ENCODE measurements around the gene CELA1.

Gene CELA1

DNA sequence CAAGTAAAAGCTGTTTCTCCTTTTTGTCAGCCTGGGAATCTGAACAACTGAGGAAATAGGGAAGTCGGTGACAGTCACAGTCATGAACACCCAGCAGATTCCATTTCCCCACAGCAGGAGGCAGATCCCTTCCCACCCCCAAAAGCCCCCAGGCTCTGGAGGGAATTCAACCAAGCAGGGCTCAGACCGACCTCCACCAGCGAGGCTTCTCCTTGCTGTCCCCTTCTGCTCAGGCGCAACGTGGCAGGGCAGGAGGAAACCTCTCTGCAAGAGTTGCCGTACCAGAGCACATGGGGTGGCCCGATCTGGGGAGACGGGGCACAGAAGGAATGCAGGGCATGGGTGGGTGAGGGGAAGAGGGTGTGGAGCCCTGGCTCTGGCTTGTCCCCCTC lies 44.4 kb upstream of the CELA1 start:
- TF ChIP-seq, protein P1, sequence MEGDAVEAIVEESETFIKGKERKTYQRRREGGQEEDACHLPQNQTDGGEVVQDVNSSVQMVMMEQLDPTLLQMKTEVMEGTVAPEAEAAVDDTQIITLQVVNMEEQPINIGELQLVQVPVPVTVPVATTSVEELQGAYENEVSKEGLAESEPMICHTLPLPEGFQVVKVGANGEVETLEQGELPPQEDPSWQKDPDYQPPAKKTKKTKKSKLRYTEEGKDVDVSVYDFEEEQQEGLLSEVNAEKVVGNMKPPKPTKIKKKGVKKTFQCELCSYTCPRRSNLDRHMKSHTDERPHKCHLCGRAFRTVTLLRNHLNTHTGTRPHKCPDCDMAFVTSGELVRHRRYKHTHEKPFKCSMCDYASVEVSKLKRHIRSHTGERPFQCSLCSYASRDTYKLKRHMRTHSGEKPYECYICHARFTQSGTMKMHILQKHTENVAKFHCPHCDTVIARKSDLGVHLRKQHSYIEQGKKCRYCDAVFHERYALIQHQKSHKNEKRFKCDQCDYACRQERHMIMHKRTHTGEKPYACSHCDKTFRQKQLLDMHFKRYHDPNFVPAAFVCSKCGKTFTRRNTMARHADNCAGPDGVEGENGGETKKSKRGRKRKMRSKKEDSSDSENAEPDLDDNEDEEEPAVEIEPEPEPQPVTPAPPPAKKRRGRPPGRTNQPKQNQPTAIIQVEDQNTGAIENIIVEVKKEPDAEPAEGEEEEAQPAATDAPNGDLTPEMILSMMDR (IDR thresholded peaks at IDR 0.05; ENCODE audit: low read depth, low read length, missing control alignments) = no peak
- no peak for DNase-seq (ENCODE audit: extremely low read depth, low read depth)
- H3K4me3 ChIP-seq (replicated peaks; ENCODE audit: low read depth, low read length) = peak overlapping the region; percentile 51

DNA sequence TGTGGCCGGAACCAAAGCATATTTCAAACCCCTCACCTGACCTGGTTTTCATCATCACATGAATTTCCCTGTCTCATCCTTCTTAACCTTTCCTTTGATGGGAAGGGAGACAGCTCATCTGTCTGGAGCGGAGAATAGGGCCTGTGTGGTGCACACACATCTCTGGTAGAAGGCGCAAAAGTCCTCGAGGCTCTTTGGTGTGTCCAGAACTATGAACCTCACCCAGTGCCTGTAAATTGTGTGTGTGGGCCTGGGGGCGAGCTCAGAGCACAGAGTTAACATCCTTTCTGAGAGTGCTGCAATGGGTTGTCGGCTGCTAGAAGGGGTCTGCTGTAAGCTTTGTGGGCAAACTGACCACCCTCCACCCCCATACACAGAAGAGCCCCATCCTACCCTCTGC lies 44.0 kb upstream of the CELA1 start:
- DNase-seq (ENCODE audit: extremely low read depth, low read depth) = no peak
- H3K4me3 ChIP-seq (replicated peaks; ENCODE audit: low read depth, low read length) = peak overlapping the region; percentile 51; the same call in 1 of the 2 replicates
- TF ChIP-seq, protein P1 (IDR thresholded peaks at IDR 0.05; ENCODE audit: low read depth, low read length, missing control alignments) = no peak

- DNase-seq (ENCODE audit: extremely low read depth, low read depth) = peak; percentile 54
- H3K4me3 ChIP-seq (replicated peaks; ENCODE audit: low read depth, low read length) = no peak overlapping the region
- TF ChIP-seq, protein P1 (IDR thresholded peaks at IDR 0.05; ENCODE audit: low read depth, low read length, missing control alignments) = no peak
These were observed 43.0 kb upstream of the CELA1 start for GRCh38 chr12:51389302-51389999.

- H3K4me3 ChIP-seq (replicated peaks; ENCODE audit: low read depth, low read length) = no peak overlapping the region
- DNase-seq (ENCODE audit: extremely low read depth, low read depth) = no peak
- TF ChIP-seq, protein P1 (IDR thresholded peaks at IDR 0.05; ENCODE audit: low read depth, low read length, missing control alignments) = no peak
These were observed 42.4 kb upstream of the CELA1 start for GRCh38 chr12:51388846-51389245.

DNA sequence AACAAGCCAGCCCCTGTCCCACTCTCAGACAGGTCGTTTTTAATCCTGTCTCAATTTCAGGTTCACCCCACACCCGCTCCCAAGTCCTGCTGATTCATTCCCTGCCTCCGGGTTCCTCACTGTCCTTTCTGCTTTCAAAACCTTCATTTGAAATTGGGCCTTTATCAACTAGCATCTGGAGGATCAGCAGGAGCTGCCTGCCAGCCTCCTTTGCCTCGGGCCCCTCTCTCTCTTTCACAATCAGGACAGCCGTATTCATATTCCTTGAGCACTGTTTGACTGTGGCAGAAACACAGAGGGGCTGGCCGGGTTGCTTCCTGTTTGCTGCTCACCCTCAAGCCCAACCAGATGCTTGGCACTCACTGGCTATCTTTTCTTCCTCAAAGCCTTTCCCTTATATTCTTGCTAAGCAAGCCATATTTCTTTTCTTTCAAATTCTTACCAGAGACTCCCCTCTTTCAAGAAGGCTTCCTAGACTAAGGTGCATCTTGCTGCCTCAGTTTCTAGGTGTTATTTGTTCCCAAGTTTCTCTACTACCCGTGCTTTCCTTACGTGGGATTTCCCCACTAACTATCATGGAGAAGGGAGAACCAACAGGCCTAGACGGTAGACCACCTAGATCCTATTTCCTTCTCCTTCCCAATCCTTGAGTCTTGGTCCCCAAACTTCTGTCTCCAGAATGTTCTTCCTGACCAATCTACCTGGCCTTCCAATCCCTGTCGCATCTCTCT lies 41.8 kb upstream of the CELA1 start:
- no peak overlapping the region for H3K4me3 ChIP-seq (replicated peaks; ENCODE audit: low read depth, low read length)
- TF ChIP-seq, protein P1 (IDR thresholded peaks at IDR 0.05; ENCODE audit: low read depth, low read length, missing control alignments) = no peak
- DNase-seq (ENCODE audit: extremely low read depth, low read depth) = no peak

DNA sequence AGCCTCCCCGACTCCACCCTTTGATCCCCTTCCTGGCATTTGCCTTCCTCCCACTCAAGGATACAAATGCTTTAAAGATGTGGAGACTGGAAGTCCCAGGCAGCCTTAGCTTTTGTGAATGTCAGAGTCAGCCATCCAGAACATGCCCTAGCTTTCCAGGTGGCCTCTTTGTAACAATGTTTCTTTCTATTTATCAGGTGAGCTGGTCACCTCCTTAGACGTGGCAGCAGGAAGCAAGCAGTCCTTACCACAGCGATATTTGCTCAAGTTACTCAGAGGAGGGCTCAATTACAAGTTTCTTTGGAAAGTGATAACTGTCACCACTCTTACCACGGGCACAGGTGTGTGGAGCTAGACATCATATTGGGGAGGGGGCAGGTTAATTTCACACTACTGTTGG lies 39.9 kb upstream of the CELA1 start:
- no peak for DNase-seq (ENCODE audit: extremely low read depth, low read depth)
- TF ChIP-seq, protein P1 (IDR thresholded peaks at IDR 0.05; ENCODE audit: low read depth, low read length, missing control alignments) = no peak
- H3K4me3 ChIP-seq (replicated peaks; ENCODE audit: low read depth, low read length) = no peak overlapping the region

All from HFF-Myc (cell line).